Naive thymus-derived CD4-positive, alpha-beta T cell (primary cell): ENCODE measurements around the gene NUP93. TPM values are rescaled to one million over a fixed set of nuclear protein-coding genes. Genes with fewer than 3 reads are reported as not detected.

Experiments
- ATAC-seq: fragments of 150-1000 bp; cut with Tn5 transposase; 2 replicates; pipeline ENCODE4 v1.10.0; 2021; ENCODE audit warnings: mild to moderate bottlenecking, moderate library complexity
- CTCF ChIA-PET: fragments of 350-600 bp; sonication (Branson Sonifier 250); formaldehyde crosslinking; loops from one replicate; lab custom pipeline; 2021; ENCODE audit warnings: antibody characterized with exemption; lab: Charles Lee
- POLR2A ChIA-PET: fragments of 350-600 bp; sonication (Branson Sonifier 250); formaldehyde crosslinking; loops from one replicate; lab custom pipeline; 2021; ENCODE audit warnings: antibody characterized with exemption, inconsistent platforms; lab: Charles Lee
- DNase-seq, 9 donors: peaks; one replicate each; pipeline versions ENCODE4 v3.0.0 to v3.0.0-alpha.2; 2020 to 2022; ENCODE audit warnings: mixed read lengths in 1 of 9
- H3K27ac ChIP-seq: one replicate; pipeline ENCODE4 v1.7.0; 2013; ENCODE audit warnings: mild to moderate bottlenecking, low read depth, low read length, moderate library complexity
- H3K27me3 ChIP-seq, 2 donors: one replicate each; pipeline ENCODE4 v1.7.0; 2013; ENCODE audit warnings: low read length in 2 of 2, mild to moderate bottlenecking in 2 of 2, moderate library complexity in 2 of 2; ENCODE audit not compliant: control insufficient read depth in 2 of 2, insufficient read depth in 2 of 2
- H3K36me3 ChIP-seq, 3 experiments: 1 replicate in 2 of 3; 2 replicates in 1 of 3; pipeline ENCODE4 v1.7.0; 2013; ENCODE audit warnings: low read length in 3 of 3, mild to moderate bottlenecking in 3 of 3, moderate library complexity in 1 of 3; ENCODE audit not compliant: insufficient read depth in 3 of 3, control insufficient read depth in 2 of 3
- H3K4me1 ChIP-seq, 2 donors: one replicate each; pipeline ENCODE4 v1.7.0; 2013; ENCODE audit warnings: low read length in 2 of 2, mild to moderate bottlenecking in 2 of 2, moderate library complexity in 1 of 2; ENCODE audit not compliant: control insufficient read depth in 2 of 2, insufficient read depth in 2 of 2
- H3K4me3 ChIP-seq: 2 replicates; pipeline ENCODE4 v1.7.0; 2013; ENCODE audit warnings: mild to moderate bottlenecking, low read length
- H3K9me3 ChIP-seq, 3 experiments: 1 replicate in 2 of 3; 2 replicates in 1 of 3; pipeline ENCODE4 v1.7.0; 2013; ENCODE audit warnings: low read length in 3 of 3; ENCODE audit not compliant: control insufficient read depth in 2 of 3
- H3K27ac Mint-ChIP-seq, 9 donors: one replicate each; pipeline ENCODE4 v1.8.0; 2020 to 2022; ENCODE audit warnings: mixed read lengths in 9 of 9, mild to moderate bottlenecking in 8 of 9, moderate library complexity in 5 of 9, inconsistent platforms in 2 of 9
- H3K27me3 Mint-ChIP-seq, 5 donors: one replicate each; pipeline ENCODE4 v1.8.0; 2021 to 2022; ENCODE audit warnings: mixed read lengths in 5 of 5, mild to moderate bottlenecking in 1 of 5
- H3K36me3 Mint-ChIP-seq, 5 donors: one replicate each; pipeline ENCODE4 v1.8.0; 2020 to 2022; ENCODE audit warnings: mixed read lengths in 5 of 5, mild to moderate bottlenecking in 3 of 5, inconsistent platforms in 1 of 5
- H3K4me1 Mint-ChIP-seq, 7 donors: one replicate each; pipeline ENCODE4 v1.8.0; 2020 to 2022; ENCODE audit warnings: mixed read lengths in 7 of 7, mild to moderate bottlenecking in 3 of 7, inconsistent platforms in 1 of 7
- H3K4me3 Mint-ChIP-seq, 10 donors: one replicate each; pipeline ENCODE4 v1.8.0; 2020 to 2022; ENCODE audit warnings: mild to moderate bottlenecking in 10 of 10, mixed read lengths in 10 of 10, moderate library complexity in 6 of 10, inconsistent platforms in 2 of 10
- H3K9me3 Mint-ChIP-seq, 11 donors: one replicate each; pipeline ENCODE4 v1.8.0; 2020 to 2022; ENCODE audit warnings: mixed read lengths in 11 of 11, mild to moderate bottlenecking in 4 of 11, inconsistent platforms in 1 of 11, moderate library complexity in 1 of 11
- intact Hi-C, 2 donors: fragments of 100-400 bp; cut with micrococcal nuclease; formaldehyde crosslinking; loops; one replicate each; pipeline ENCODE4 v1.15.1; 2023
- polyA plus RNA-seq, 2 donors: library from polyadenylated mRNA; unstranded; fragments of 300-500 nt; fragmentation: Illumina TruSeq; gene quantifications; one replicate each; pipeline ENCODE4 v1.2.3, GENCODE V29; 2021
- total RNA-seq, 6 experiments: library from RNA in 5 of 6; stranded (reverse) in 5 of 6; gene quantifications; 1 replicate in 5 of 6; 2 replicates in 1 of 6; pipeline ENCODE4 v1.2.3 and lab custom pipeline; 2021 to 2026

NUP93 gene
- total and polyA plus RNA-seq, 7 experiments from 2014 or later: 53.0 to 90.5 (median 64.5) TPM

DNA sequence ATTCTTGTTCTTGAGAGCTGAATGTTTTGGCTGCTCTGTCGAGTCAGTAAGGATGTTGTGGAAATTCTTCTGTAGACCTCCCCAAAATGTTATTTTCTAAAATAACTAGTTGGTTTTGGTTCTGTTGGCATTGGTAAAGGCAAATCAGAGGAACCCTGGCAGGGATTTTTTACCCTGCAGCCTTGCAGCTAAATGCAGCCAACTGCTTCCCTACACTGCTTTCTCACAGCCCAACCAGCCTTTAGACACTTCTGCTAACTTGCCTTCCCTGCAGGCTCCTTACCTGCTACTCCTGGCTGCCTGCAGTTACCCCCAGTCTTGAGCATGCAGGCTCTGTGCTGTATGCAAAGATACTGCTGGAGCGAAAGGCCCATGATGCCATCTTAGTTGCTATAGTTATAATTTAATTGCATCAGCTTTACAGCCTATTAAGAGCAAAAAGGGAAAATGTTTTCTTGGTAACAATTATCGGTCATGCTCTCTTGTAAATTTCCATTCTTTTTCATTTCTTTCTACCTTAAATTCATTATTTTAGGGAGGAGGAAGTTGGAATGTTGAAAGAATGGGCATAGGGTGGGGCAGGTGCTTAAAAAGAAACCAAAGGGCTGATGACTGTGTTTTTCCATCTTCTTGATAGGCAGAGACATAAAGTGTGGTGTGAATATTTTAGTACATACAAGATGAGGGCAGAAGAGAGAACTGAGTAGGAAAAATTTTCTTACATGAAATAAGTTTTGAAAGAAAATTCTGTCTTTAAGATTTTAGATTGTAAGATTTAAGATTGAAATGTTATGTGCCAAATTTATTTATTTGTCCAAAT is 20.0 kb downstream of the NUP93 start:
- H3K27ac ChIP-seq: no peak overlapping the region
- Mint-ChIP-seq H3K4me3 (no peak overlapping the region), H3K9me3 (peaks cover 0 to 12% (median 3%) of the 10 kb centered on the region in 11 donors), H3K27me3 (no peaks in the 10 kb centered on the region), H3K27ac (peak overlapping the region in 1 of 9 donors; percentile 23), H3K36me3 (peaks cover 25 to 61% (median 46%) of the 10 kb centered on the region in 5 donors), H3K4me1 (peaks cover 6 to 23% (median 15%) of the 10 kb centered on the region in 7 donors)
- peaks cover 0 to 33% (median 4%) of the 10 kb centered on the region in 3 experiments for H3K36me3 ChIP-seq
- ChIA-PET POLR2A (interaction anchor here (0.6 to 1.6 kb wide), 2 partner anchors 12 to 89 kb away, joined by 3 to 4 read pairs; no protein-coding TSS in a partner anchor), CTCF (no interaction called here)
- ATAC-seq (no peak), DNase-seq (no peak)
- H3K4me1 ChIP-seq: no peaks in the 10 kb centered on the region
- H3K4me3 ChIP-seq: no peak overlapping the region
- intact Hi-C loops: no loop called here
- H3K27me3 ChIP-seq: no peaks in the 10 kb centered on the region
- H3K9me3 ChIP-seq: no peaks in the 10 kb centered on the region

DNA sequence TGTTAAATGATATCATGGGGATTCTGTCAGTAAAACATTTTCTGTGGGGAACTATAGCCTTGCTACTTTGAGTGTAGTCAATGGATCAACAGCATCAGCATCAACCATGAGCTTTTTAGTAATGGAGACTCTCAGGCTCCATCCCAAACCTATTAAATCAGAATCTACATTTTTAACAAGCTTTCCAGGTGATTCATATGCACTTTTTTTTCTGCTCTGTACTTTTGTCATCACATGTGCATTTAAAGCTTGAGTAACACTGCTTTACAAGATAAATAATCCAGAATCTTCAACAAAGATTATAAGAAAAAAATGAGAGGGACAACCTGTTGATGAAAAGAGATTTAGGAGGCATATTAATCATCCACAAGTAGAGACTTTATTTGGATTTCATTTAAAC is 23.5 kb downstream of the NUP93 start:
- DNase-seq: no peak
- Mint-ChIP-seq H3K27ac (no peak overlapping the region), H3K4me1 (peaks cover 0 to 16% (median 8%) of the 10 kb centered on the region in 7 donors), H3K27me3 (no peaks in the 10 kb centered on the region), H3K9me3 (peaks cover 0 to 12% (median 3%) of the 10 kb centered on the region in 11 donors), H3K36me3 (peaks cover 13 to 78% (median 53%) of the 10 kb centered on the region in 5 donors), H3K4me3 (no peak overlapping the region)
- Histone ChIP-seq H3K36me3 (peaks cover 0 to 34% (median 4%) of the 10 kb centered on the region in 3 experiments), H3K4me1 (no peaks in the 10 kb centered on the region), H3K9me3 (no peaks in the 10 kb centered on the region), H3K27ac (no peak overlapping the region), H3K4me3 (no peak overlapping the region), H3K27me3 (no peaks in the 10 kb centered on the region)
- no peak for ATAC-seq
- intact Hi-C loops: no loop called here
- ChIA-PET CTCF (interaction anchor here (1.5 kb wide), 1 partner anchor 177 kb away, joined by 4 read pairs; no protein-coding TSS in a partner anchor), POLR2A (no interaction called here)

DNA sequence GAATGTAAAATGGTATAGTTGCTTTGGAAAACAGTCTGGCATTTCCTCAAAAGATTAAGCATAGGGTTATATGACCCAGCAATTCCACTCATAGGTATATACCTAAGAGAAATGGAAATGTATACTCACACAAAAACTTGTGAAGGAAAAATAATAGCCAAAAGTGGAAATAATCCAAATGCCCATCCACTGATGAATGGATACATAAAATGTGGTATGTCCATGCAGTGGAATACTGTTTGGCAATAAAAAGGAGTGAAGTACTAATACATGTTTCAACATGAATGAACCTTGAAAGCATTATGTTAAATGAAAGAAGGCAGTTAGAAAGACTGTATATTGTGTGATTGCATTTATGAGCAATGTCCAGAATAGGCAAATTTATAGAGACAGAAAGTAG is 25.1 kb downstream of the NUP93 start:
- H3K9me3 ChIP-seq: no peaks in the 10 kb centered on the region
- H3K36me3 Mint-ChIP-seq: peaks cover 9 to 79% (median 42%) of the 10 kb centered on the region in 5 donors
- H3K27ac ChIP-seq: no peak overlapping the region
- H3K9me3 Mint-ChIP-seq: peaks cover 0 to 12% (median 3%) of the 10 kb centered on the region in 11 donors
- H3K36me3 ChIP-seq: peaks cover 0 to 32% (median 13%) of the 10 kb centered on the region in 3 experiments
- ChIA-PET POLR2A (no interaction called here), CTCF (interaction anchor here (0.7 kb wide), 1 partner anchor 394 kb away, joined by 3 read pairs; no protein-coding TSS in a partner anchor)
- H3K27me3 Mint-ChIP-seq: no peaks in the 10 kb centered on the region
- DNase-seq (no peak), ATAC-seq (no peak)
- peaks cover 0 to 12% (median 0%) of the 10 kb centered on the region in 7 donors for H3K4me1 Mint-ChIP-seq
- H3K4me1 ChIP-seq: no peaks in the 10 kb centered on the region
- no peak overlapping the region for H3K4me3 Mint-ChIP-seq
- no peaks in the 10 kb centered on the region for H3K27me3 ChIP-seq
- no peak overlapping the region for H3K4me3 ChIP-seq
- no peak overlapping the region for H3K27ac Mint-ChIP-seq
- intact Hi-C loops: no loop called here

DNA sequence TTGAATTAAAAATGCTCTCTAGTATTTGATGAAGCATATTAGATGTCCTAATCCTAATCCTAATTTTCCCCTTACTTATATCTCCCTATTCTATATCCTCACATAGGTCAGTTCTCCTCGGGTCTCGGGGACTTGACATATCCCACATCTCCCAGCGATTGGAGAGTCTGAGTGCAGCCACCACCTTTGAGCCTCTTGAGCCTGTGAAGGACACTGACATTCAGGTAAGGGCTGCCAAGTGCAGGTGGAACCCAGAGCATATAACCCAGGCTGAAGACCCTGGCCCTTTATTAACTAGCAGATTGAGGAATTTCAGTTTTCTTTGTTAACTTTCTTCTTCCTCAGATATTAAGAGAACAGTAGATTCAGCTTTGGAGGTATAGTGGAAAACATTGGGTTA is 28.5 kb downstream of the NUP93 start:
- intact Hi-C loops: no loop called here

DNA sequence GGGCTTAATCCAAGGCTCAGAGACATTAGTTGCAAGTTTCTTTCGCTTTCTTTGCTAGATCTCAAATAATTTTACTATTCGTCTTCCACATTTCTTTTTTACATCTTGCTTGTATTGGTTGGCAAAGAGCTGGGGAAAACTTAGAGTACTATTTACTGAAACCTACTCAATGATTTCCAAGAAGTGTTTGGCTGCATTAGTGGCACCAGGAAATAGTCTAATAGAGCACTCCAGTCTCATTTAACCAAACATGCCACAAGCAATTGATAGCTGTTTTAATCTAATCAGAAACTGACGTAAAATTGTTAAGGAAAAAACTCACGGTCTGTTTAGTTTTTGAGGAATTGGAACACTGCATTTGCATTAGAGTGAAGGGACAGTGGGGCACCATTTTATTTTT is 29.0 kb downstream of the NUP93 start:
- Histone ChIP-seq H3K4me1 (no peaks in the 10 kb centered on the region), H3K36me3 (peaks cover 0 to 30% (median 14%) of the 10 kb centered on the region in 3 experiments), H3K27ac (no peak overlapping the region), H3K9me3 (no peaks in the 10 kb centered on the region), H3K27me3 (no peaks in the 10 kb centered on the region), H3K4me3 (no peak overlapping the region)
- CTCF ChIA-PET: no interaction called here
- no peak overlapping the region for H3K27ac Mint-ChIP-seq
- H3K9me3 Mint-ChIP-seq: peaks cover 0 to 9% (median under 1%) of the 10 kb centered on the region in 11 donors
- no peak for DNase-seq
- ATAC-seq: no peak
- intact Hi-C loops: no loop called here
- peaks cover 8 to 75% (median 28%) of the 10 kb centered on the region in 5 donors for H3K36me3 Mint-ChIP-seq
- POLR2A ChIA-PET: no interaction called here
- H3K4me1 Mint-ChIP-seq: peaks cover 0 to 20% (median 4%) of the 10 kb centered on the region in 7 donors
- no peaks in the 10 kb centered on the region for H3K27me3 Mint-ChIP-seq
- no peak overlapping the region for H3K4me3 Mint-ChIP-seq

More for the DNA sequence above, 28.5 kb downstream of the NUP93 start:
- Mint-ChIP-seq H3K36me3 (peaks cover 11 to 75% (median 33%) of the 10 kb centered on the region in 5 donors), H3K4me1 (peaks cover 0 to 15% (median 4%) of the 10 kb centered on the region in 7 donors), H3K4me3 (no peak overlapping the region), H3K27me3 (no peaks in the 10 kb centered on the region), H3K27ac (no peak overlapping the region), H3K9me3 (peaks cover 0 to 12% (median 3%) of the 10 kb centered on the region in 11 donors)
- H3K4me3 ChIP-seq: no peak overlapping the region
- H3K27me3 ChIP-seq: no peaks in the 10 kb centered on the region
- no peaks in the 10 kb centered on the region for H3K4me1 ChIP-seq
- ChIA-PET CTCF (no interaction called here), POLR2A (no interaction called here)
- no peak overlapping the region for H3K27ac ChIP-seq
- ATAC-seq (no peak), DNase-seq (no peak)
- H3K9me3 ChIP-seq: no peaks in the 10 kb centered on the region
- peaks cover 0 to 32% (median 14%) of the 10 kb centered on the region in 3 experiments for H3K36me3 ChIP-seq

DNA sequence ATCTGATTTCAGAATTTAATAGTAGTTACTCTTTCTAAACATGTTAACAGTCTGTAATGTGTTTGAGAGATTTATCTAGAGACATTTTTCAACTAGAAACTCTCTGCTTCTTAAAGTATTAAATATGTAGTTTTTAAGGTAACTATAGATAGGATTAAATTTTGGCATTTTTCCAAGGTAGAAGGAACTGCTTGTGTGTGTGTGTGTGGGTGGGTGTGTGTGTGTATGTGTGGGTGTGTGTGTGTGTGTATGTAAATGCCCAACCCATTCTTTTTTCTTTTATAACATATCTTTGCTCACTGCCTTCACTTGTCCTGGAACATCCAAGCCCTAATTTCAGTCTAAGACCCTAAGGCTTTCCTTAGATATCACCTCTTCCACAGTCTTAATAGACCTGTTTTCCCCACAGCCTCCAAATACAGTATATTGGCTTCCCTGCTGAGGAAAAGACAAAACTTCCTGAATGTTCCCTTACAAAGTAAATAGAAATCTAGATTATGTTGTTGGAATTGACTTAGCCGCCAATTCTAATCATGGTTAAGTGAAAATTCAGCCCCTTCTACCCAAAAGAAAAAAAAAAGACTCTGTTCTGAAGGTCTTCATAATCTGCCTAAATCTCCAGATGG is 33.5 kb downstream of the NUP93 start:
- DNase-seq: no peak
- Histone ChIP-seq H3K36me3 (peaks cover 0 to 18% (median 14%) of the 10 kb centered on the region in 3 experiments), H3K4me1 (no peaks in the 10 kb centered on the region), H3K4me3 (no peak overlapping the region), H3K27ac (no peak overlapping the region), H3K27me3 (no peaks in the 10 kb centered on the region), H3K9me3 (no peaks in the 10 kb centered on the region)
- ATAC-seq: no peak
- Mint-ChIP-seq H3K4me1 (peaks cover 0 to 27% (median 4%) of the 10 kb centered on the region in 7 donors), H3K4me3 (no peak overlapping the region), H3K36me3 (peaks cover 8 to 68% (median 25%) of the 10 kb centered on the region in 5 donors), H3K27me3 (no peaks in the 10 kb centered on the region), H3K27ac (no peak overlapping the region), H3K9me3 (no peaks in the 10 kb centered on the region)
- ChIA-PET CTCF (no interaction called here), POLR2A (no interaction called here)
- intact Hi-C loops: no loop called here
